Measurements from ENCODE around the gene NDUFA12. TPM values are rescaled to one million over a fixed set of nuclear protein-coding genes. Genes with fewer than 3 reads are reported as not detected.

The NDUFA12 gene
- total RNA-seq, 1 donor from 2014 or later = 58.6 TPM

DNA sequence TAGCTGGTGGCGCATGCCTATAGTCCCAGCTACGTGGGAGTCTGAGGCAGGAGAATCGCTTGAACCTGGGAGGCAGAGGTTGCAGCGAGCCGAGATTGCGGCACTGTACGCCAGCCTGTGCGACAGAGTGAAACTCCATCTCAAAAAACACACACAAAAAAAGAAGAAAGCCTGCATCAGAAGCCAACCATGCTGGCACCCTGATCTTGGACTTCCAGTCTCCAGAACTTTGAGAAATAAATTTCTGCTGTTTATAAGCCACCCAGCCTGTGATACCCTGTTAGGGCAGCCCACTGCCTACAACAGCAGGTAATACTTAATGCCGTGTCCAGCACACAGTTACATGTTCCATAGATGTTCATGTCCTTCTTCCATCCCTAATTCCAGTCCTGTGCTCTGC is 62.7 kb downstream of the NDUFA12 start:
- DNase-seq = no peak

DNA sequence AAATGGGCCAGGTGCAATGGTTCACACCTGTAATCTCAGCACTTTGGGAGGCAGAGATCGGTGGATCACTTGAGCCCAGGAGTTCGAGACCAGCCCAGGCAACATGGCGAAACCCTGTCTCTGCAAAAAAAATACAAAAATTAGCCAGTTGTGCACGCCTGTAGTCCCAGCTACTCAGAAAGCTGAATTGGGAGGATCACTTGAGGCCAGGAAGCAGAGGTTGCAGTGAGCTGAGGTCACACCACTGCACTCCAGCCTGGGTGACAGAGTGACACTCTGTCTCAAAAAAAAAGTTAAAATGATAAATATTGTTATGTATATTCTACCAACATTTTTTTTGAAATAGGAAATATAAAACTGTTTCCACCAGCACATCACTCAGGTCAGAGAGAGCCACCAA is 64.9 kb downstream of the NDUFA12 start:
- DNase-seq = no peak

DNA sequence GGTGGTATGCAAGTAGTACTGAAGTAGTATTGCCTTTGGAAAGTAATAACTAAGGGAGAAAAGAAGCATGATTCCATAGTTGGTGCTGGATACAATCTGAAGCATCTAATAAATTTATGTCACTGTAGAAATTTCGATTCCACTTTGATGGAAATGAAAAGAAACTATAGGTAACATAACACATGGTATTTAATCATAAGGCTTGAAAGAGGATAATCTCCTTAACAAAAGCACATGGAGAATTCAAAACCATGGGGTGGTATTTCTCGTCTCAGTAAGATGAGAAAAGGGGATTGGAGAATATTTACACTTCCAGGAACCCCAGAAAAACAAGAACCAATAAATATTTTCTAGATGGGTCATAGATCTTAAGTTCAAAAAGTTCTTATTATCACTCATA is 72.7 kb downstream of the NDUFA12 start:
- no peak for DNase-seq

DNA sequence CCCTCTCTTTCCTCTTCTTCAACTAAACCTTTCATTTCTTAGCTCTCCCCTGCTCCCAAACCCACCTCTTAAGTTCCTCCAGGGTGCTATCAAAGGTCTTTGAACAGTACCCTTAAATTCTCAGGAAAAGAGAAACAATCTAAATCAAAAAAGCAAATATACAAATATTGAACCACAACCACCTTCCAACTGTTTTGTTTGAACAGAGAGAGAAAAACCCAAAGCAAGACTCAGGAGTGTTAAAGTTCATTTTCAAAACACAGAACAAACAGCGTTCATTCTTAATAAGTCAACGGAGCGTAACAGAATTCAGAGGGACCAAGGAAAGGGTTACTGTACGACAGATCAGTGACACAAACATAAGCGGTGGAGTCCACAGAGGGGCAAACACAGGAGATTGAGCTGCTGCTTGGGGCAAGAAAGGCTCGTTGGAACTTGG is 73.3 kb downstream of the NDUFA12 start:
- no peak for DNase-seq

DNA sequence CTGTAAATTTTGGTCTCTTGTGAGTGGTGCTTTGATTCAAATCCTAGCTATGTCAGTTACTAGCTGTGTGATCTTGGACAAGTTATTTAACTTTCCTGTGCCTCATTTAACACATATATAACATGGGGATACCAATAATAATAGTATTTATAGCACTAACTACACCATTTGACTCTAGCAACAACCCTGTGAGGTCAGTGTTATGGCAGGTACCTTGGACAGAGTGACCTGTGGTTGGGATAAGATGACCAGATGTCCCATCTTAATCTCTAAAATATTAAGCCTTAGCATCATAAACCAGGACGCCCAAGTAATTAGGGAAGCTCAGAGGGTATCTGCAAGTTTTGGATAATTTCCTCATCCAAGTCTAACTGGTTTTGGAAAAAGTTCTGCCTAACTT is 73.7 kb downstream of the NDUFA12 start:
- no peak for DNase-seq

DNA sequence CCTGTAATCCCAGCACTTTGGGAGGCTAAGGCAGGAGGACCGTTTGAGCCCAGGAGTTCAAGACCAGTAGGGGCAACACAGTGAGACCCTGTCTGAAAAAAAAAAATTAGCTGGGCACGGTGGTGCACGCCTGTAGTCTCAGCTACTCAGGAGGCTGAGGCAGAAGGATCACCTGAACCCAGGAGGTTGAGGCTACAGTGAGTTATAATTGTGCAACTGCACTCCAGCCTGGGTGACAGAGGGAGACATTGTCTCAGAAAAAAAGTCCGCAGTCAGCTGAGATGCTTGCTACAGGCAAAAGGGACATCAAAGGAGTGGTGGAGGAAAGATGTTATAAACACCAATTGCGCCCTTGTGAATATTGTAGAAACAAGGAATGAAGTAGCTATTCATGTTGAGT is 77.8 kb downstream of the NDUFA12 start:
- DNase-seq = no peak

DNA sequence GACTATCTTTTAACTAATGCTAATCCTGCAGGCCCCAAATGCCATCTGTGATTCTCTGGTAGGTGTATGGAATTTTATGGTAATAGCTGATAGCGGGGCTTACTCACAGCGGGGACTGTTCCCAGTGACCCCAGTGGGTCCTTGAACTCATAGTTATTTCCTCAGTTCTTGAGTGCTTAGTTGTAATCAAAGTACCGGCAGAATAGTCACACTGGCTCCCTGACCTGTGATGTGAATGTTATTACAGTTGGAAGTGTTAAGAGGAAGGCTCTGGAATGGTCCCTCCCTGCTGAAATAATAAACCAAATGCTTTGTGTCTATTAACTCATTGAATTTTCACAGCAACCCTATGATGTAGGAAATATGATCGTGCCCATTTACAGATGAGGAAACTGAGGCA is 78.3 kb downstream of the NDUFA12 start:
- DNase-seq = no peak

DNA sequence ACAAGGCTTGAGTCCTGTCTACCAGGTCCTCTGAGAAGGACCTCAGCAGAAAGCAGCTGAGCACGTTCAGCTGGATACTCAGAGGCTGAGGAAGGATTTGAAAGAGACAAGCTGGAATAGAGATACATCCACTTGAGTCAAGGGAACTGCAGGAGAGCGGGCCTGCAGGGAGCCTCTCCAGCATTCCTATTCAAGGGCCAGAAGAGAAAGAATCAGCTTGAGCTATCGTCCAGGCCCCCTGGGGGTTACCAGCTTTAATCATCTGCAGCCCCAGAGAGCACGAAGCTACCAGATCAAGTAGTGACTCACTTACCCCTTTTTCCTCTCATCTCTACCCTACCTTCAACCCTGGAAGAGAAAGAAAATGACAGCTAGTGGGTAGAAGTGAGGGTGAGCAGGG is 80.9 kb downstream of the NDUFA12 start:
- DNase-seq = no peak

Other genes with a start within 250 kb of the NDUFA12 start
- 52.2 TPM for gene NR2C1, start 69.9 kb upstream of the NDUFA12 start, total RNA-seq
- gene FGD6, start 213.8 kb upstream of the NDUFA12 start, total RNA-seq = 14.1 TPM
- gene VEZT, start 214.1 kb upstream of the NDUFA12 start, total RNA-seq = 108 TPM

All from skin of body (tissue), 2 donors.